ENCODE data around the gene THOC5.
"Not testable (repeated sequence)": the region's sequence is repeated elsewhere in the genome, so short reads cannot be mapped to it uniquely, and the experiment has no call there.

Gene THOC5

GRCh38 chr22:29511126-29511862 is 42.3 kb downstream of the THOC5 start:
- in situ Hi-C loops (cut with HindIII; ENCODE audit: low sequenced_read_pairs) = no loop called here

- in situ Hi-C loops (cut with HindIII; ENCODE audit: low sequenced_read_pairs) = no loop called here
Observed at GRCh38 chr22:29510542-29510941, 43.0 kb downstream of the THOC5 start.

- in situ Hi-C loops (cut with HindIII; ENCODE audit: low sequenced_read_pairs) = no loop called here
Observed at GRCh38 chr22:29509815-29510214, 43.7 kb downstream of the THOC5 start.

GRCh38 chr22:29509298-29509697 is 44.3 kb downstream of the THOC5 start:
- in situ Hi-C loops (cut with HindIII; ENCODE audit: low sequenced_read_pairs) = no loop called here

GRCh38 chr22:29503811-29504372 is 49.7 kb downstream of the THOC5 start:
- in situ Hi-C loops (cut with HindIII; ENCODE audit: low sequenced_read_pairs) = no loop called here

GRCh38 chr22:29499852-29500251 is 53.7 kb downstream of the THOC5 start:
- in situ Hi-C loops (cut with HindIII; ENCODE audit: low sequenced_read_pairs) = no loop called here

- in situ Hi-C loops (cut with HindIII; ENCODE audit: low sequenced_read_pairs) = no loop called here
Observed at GRCh38 chr22:29493636-29494035, 59.9 kb downstream of the THOC5 start.

GRCh38 chr22:29491012-29491411 is 62.5 kb downstream of the THOC5 start:
- in situ Hi-C loops (cut with HindIII; ENCODE audit: low sequenced_read_pairs) = no loop called here

- in situ Hi-C loops (cut with HindIII; ENCODE audit: low sequenced_read_pairs) = not testable (repeated sequence)
Observed at GRCh38 chr22:29489127-29489780, 64.3 kb downstream of the THOC5 start.

GRCh38 chr22:29487426-29487986 is 66.1 kb downstream of the THOC5 start:
- in situ Hi-C loops (cut with HindIII; ENCODE audit: low sequenced_read_pairs) = no loop called here

GRCh38 chr22:29485448-29485847 is 68.1 kb downstream of the THOC5 start:
- in situ Hi-C loops (cut with HindIII; ENCODE audit: low sequenced_read_pairs) = no loop called here

GRCh38 chr22:29484642-29485041 is 68.9 kb downstream of the THOC5 start:
- in situ Hi-C loops (cut with HindIII; ENCODE audit: low sequenced_read_pairs) = no loop called here

GRCh38 chr22:29483254-29483653 is 70.3 kb downstream of the THOC5 start:
- in situ Hi-C loops (cut with HindIII; ENCODE audit: low sequenced_read_pairs) = no loop called here

- in situ Hi-C loops (cut with HindIII; ENCODE audit: low sequenced_read_pairs) = no loop called here
Observed at GRCh38 chr22:29482726-29483125, 70.8 kb downstream of the THOC5 start.

GRCh38 chr22:29482253-29482652 is 71.3 kb downstream of the THOC5 start:
- in situ Hi-C loops (cut with HindIII; ENCODE audit: low sequenced_read_pairs) = no loop called here

GRCh38 chr22:29481265-29482000 is 72.1 kb downstream of the THOC5 start:
- in situ Hi-C loops (cut with HindIII; ENCODE audit: low sequenced_read_pairs) = no loop called here

- in situ Hi-C loops (cut with HindIII; ENCODE audit: low sequenced_read_pairs) = no loop called here
Observed at GRCh38 chr22:29480512-29481264, 72.9 kb downstream of the THOC5 start.

- in situ Hi-C loops (cut with HindIII; ENCODE audit: low sequenced_read_pairs) = no loop called here
Observed at GRCh38 chr22:29480262-29480511, 73.4 kb downstream of the THOC5 start.

- in situ Hi-C loops (cut with HindIII; ENCODE audit: low sequenced_read_pairs) = no loop called here
Observed at GRCh38 chr22:29479417-29480261, 73.9 kb downstream of the THOC5 start, which contains the start of gene NEFH. Gene NEFH, plus strand, starts transcription at chr22:29480218. Its CDS starts 45 bp downstream, at chr22:29480263.
